Measurements from ENCODE around the gene CYP2U1.

CYP2U1 gene

GRCh38 chr4:107890779-107891178 is 40.6 kb upstream of the CYP2U1 start:
- no peak for TF ChIP-seq EZH2 (IDR thresholded peaks at IDR 0.05; ENCODE audit: borderline replicate concordance, low read length)
- TF ChIP-seq CTCF (IDR thresholded peaks at IDR 0.05; ENCODE audit: low read length) = no peak
- Histone ChIP-seq H3K9me3 (ENCODE audit: low read length) (peaks cover 7% of the 10 kb centered on the region), H3F3A (ENCODE audit: insufficient read depth, low read length) (no peaks in the 10 kb centered on the region), H3K36me3 (ENCODE audit: insufficient read depth, low read length) (no peaks in the 10 kb centered on the region), H3K79me2 (ENCODE audit: insufficient read depth, low read length) (no peaks in the 10 kb centered on the region), H4K20me1 (ENCODE audit: insufficient read depth, low read length) (no peaks in the 10 kb centered on the region), H3K4me3 (ENCODE audit: low read depth, low read length, poor library complexity, severe bottlenecking) (no peak overlapping the region), H3K9ac (ENCODE audit: low read length) (no peak overlapping the region), H3K4me2 (ENCODE audit: low read length) (no peak overlapping the region), H3K9me2 (ENCODE audit: low read depth, low read length) (no peaks in the 10 kb centered on the region), H3K4me1 (ENCODE audit: insufficient read depth, low read length, severe bottlenecking) (no peaks in the 10 kb centered on the region), H3K27me3 (ENCODE audit: insufficient read depth, low read length) (no peaks in the 10 kb centered on the region), H3K27ac (ENCODE audit: low read depth, low read length, poor library complexity, severe bottlenecking) (no peak overlapping the region), H2AFZ (ENCODE audit: low read length) (no peak overlapping the region)

GRCh38 chr4:107891299-107891698 is 40.0 kb upstream of the CYP2U1 start:
- no peaks in the 10 kb centered on the region for H3K79me2 ChIP-seq (ENCODE audit: insufficient read depth, low read length)
- H3F3A ChIP-seq (ENCODE audit: insufficient read depth, low read length) = no peaks in the 10 kb centered on the region
- H3K4me1 ChIP-seq (ENCODE audit: insufficient read depth, low read length, severe bottlenecking) = no peaks in the 10 kb centered on the region
- H4K20me1 ChIP-seq (ENCODE audit: insufficient read depth, low read length) = no peaks in the 10 kb centered on the region
- H3K9me3 ChIP-seq (ENCODE audit: low read length) = peaks cover 7% of the 10 kb centered on the region
- H3K4me2 ChIP-seq (ENCODE audit: low read length) = no peak overlapping the region
- H2AFZ ChIP-seq (ENCODE audit: low read length) = no peak overlapping the region
- no peaks in the 10 kb centered on the region for H3K9me2 ChIP-seq (ENCODE audit: low read depth, low read length)
- H3K27ac ChIP-seq (ENCODE audit: low read depth, low read length, poor library complexity, severe bottlenecking) = no peak overlapping the region
- no peaks in the 10 kb centered on the region for H3K36me3 ChIP-seq (ENCODE audit: insufficient read depth, low read length)
- no peaks in the 10 kb centered on the region for H3K27me3 ChIP-seq (ENCODE audit: insufficient read depth, low read length)
- no peak overlapping the region for H3K4me3 ChIP-seq (ENCODE audit: low read depth, low read length, poor library complexity, severe bottlenecking)
- no peak overlapping the region for H3K9ac ChIP-seq (ENCODE audit: low read length)
- TF ChIP-seq CTCF (IDR thresholded peaks at IDR 0.05; ENCODE audit: low read length) (no peak), EZH2 (IDR thresholded peaks at IDR 0.05; ENCODE audit: borderline replicate concordance, low read length) (no peak)

GRCh38 chr4:107893171-107894137 is 37.9 kb upstream of the CYP2U1 start:
- no peak for TF ChIP-seq EZH2 (IDR thresholded peaks at IDR 0.05; ENCODE audit: borderline replicate concordance, low read length)
- no peak for TF ChIP-seq CTCF (IDR thresholded peaks at IDR 0.05; ENCODE audit: low read length)
- no peaks in the 10 kb centered on the region for H3K36me3 ChIP-seq (ENCODE audit: insufficient read depth, low read length)
- no peaks in the 10 kb centered on the region for H3K9me2 ChIP-seq (ENCODE audit: low read depth, low read length)
- no peak overlapping the region for H3K9ac ChIP-seq (ENCODE audit: low read length)
- H3K4me1 ChIP-seq (ENCODE audit: insufficient read depth, low read length, severe bottlenecking) = no peaks in the 10 kb centered on the region
- H2AFZ ChIP-seq (ENCODE audit: low read length) = no peak overlapping the region
- no peak overlapping the region for H3K4me2 ChIP-seq (ENCODE audit: low read length)
- no peaks in the 10 kb centered on the region for H3K79me2 ChIP-seq (ENCODE audit: insufficient read depth, low read length)
- no peaks in the 10 kb centered on the region for H3F3A ChIP-seq (ENCODE audit: insufficient read depth, low read length)
- peaks cover 4% of the 10 kb centered on the region; the same call in 1 of the 2 replicates for H3K9me3 ChIP-seq (ENCODE audit: low read length)
- no peak overlapping the region for H3K27ac ChIP-seq (ENCODE audit: low read depth, low read length, poor library complexity, severe bottlenecking)
- H4K20me1 ChIP-seq (ENCODE audit: insufficient read depth, low read length) = no peaks in the 10 kb centered on the region
- no peaks in the 10 kb centered on the region for H3K27me3 ChIP-seq (ENCODE audit: insufficient read depth, low read length)
- no peak overlapping the region for H3K4me3 ChIP-seq (ENCODE audit: low read depth, low read length, poor library complexity, severe bottlenecking)
